ENCODE data around the gene ZNF778. TPM values are rescaled to one million over a fixed set of nuclear protein-coding genes. Genes with fewer than 3 reads are reported as not detected.

Gene ZNF778
- total RNA-seq, 2 donors from 2014 or later: 12.9 to 30.2 TPM

GRCh38 chr16:89192956-89193575 lies 24.4 kb upstream of the ZNF778 start:
- WGBS: 3% methylated on average over 34 of the region's 39 CpGs
- intact Hi-C loops (cut with DNase I): no loop called here

DNA sequence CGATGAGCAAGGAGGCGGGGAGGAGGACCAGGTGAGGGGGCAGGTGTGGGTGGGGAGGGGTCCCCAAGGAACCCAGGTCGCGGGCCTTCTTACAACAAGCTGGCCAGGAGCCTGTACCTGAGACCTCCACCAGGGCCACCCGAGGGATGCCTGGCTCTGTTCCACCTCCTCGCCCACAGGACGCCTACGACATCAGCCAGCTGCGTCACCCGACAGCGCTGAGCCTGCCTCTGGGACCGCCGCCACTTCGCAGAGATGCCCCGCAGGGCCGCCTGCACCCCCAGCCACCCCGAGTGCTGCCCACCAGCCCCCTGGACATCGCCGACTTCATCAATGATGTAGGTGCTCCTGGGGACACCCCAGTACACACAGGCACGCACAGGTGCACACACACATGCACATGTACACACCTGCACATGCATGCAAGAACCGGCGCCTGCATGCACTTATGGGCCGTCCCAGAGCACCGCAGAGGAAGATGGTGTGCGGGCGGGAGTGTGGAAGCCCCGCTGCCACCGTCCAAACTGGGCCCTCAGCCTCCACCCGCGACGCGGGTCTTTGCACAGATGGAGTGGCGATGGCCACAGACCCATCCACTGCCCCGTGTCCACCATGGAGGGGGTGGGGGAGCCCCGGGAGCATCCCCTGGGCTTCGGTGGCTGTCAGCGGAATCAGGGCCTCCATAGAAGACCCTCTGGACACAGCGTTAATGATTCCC lies 23.8 kb upstream of the ZNF778 start:
- WGBS: 71% methylated on average over 33 of the region's 38 CpGs

More at GRCh38 chr16:89192956-89193575, 24.4 kb upstream of the ZNF778 start:
- Histone ChIP-seq H3K36me3 (no peaks in the 10 kb centered on the region), H3K9me3 (no peaks in the 10 kb centered on the region), H3K27me3 (replicated peaks; ENCODE audit: insufficient read depth) (no peaks in the 10 kb centered on the region), H3K4me3 (no peak overlapping the region), H3K27ac (no peak overlapping the region), H3K4me1 (replicated peaks) (no peaks in the 10 kb centered on the region)
- no peak for DNase-seq (ENCODE audit: low spot score)
- TF ChIP-seq, protein P1, sequence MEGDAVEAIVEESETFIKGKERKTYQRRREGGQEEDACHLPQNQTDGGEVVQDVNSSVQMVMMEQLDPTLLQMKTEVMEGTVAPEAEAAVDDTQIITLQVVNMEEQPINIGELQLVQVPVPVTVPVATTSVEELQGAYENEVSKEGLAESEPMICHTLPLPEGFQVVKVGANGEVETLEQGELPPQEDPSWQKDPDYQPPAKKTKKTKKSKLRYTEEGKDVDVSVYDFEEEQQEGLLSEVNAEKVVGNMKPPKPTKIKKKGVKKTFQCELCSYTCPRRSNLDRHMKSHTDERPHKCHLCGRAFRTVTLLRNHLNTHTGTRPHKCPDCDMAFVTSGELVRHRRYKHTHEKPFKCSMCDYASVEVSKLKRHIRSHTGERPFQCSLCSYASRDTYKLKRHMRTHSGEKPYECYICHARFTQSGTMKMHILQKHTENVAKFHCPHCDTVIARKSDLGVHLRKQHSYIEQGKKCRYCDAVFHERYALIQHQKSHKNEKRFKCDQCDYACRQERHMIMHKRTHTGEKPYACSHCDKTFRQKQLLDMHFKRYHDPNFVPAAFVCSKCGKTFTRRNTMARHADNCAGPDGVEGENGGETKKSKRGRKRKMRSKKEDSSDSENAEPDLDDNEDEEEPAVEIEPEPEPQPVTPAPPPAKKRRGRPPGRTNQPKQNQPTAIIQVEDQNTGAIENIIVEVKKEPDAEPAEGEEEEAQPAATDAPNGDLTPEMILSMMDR (IDR thresholded peaks at IDR 0.05): no peak
- TF ChIP-seq POLR2AphosphoS5 (IDR thresholded peaks at IDR 0.05) (no peak), POLR2A (IDR thresholded peaks at IDR 0.05) (no peak)

DNA sequence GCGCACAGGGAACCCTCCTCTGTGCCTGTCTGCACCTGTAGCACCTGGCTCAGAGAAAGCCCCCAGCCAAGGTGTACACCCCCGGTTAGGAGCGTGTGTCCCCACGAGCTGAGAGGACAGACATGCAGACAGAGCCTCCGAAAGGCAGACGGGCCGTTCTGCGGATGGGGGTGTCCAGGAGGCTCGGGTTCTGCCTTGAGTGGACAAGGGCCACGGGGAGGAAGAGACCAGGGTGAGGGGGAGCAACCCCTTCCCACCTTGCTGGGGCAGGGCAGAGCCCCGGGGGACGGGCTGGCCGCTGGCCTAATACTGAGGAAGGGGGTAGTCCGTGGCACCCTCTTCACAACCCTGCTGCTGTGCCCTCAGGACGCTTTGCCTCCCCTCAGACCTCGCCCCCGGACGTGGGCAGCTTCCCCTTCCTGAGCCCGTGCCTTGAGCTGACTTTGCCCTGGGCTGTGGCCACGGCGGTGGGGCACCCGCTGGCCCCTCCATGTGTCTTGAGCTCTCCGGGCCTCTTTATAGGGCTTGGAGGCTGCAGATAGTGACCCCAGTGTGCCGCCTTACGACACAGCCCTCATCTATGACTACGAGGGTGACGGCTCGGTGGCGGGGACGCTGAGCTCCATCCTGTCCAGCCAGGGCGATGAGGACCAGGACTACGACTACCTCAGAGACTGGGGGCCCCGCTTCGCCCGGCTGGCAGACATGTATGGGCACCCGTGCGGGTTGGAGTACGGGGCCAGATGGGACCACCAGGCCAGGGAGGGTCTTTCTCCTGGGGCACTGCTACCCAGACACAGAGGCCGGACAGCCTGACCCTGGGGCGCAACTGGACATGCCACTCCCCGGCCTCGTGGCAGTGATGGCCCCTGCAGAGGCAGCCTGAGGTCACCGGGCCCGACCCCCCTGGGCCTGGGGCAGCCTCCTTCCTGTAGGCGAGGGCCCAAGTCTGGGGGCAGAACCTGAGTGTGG lies 22.9 kb upstream of the ZNF778 start:
- Histone ChIP-seq H3K4me1 (replicated peaks) (no peaks in the 10 kb centered on the region), H3K27ac (no peak overlapping the region), H3K36me3 (no peaks in the 10 kb centered on the region), H3K9me3 (no peaks in the 10 kb centered on the region), H3K27me3 (replicated peaks; ENCODE audit: insufficient read depth) (no peaks in the 10 kb centered on the region), H3K4me3 (no peak overlapping the region)
- TF ChIP-seq POLR2A (IDR thresholded peaks at IDR 0.05) (no peak), POLR2AphosphoS5 (IDR thresholded peaks at IDR 0.05) (no peak)
- TF ChIP-seq, protein P1 (IDR thresholded peaks at IDR 0.05): no peak
- intact Hi-C loops (cut with DNase I): no loop called here
- DNase-seq (ENCODE audit: low spot score): no peak
- WGBS: 83% methylated on average over 40 of the region's 45 CpGs

More for the DNA sequence above, 23.8 kb upstream of the ZNF778 start:
- no peaks in the 10 kb centered on the region for H3K4me1 ChIP-seq (replicated peaks)
- TF ChIP-seq, protein P1 (IDR thresholded peaks at IDR 0.05): no peak
- intact Hi-C loops (cut with DNase I): no loop called here
- no peak overlapping the region for H3K4me3 ChIP-seq
- no peaks in the 10 kb centered on the region for H3K9me3 ChIP-seq
- no peaks in the 10 kb centered on the region for H3K36me3 ChIP-seq
- no peaks in the 10 kb centered on the region for H3K27me3 ChIP-seq (replicated peaks; ENCODE audit: insufficient read depth)
- DNase-seq (ENCODE audit: low spot score): no peak
- H3K27ac ChIP-seq: no peak overlapping the region

GRCh38 chr16:89195521-89196171 lies 21.9 kb upstream of the ZNF778 start:
- no peak overlapping the region for H3K27ac ChIP-seq
- no peak overlapping the region for H3K4me3 ChIP-seq
- H3K4me1 ChIP-seq (replicated peaks): no peaks in the 10 kb centered on the region
- WGBS: 77% methylated on average over 20 of the region's 21 CpGs
- TF ChIP-seq, protein P1 (IDR thresholded peaks at IDR 0.05): no peak
- no peak for TF ChIP-seq POLR2AphosphoS5 (IDR thresholded peaks at IDR 0.05)
- TF ChIP-seq POLR2A (IDR thresholded peaks at IDR 0.05): no peak
- H3K9me3 ChIP-seq: no peaks in the 10 kb centered on the region
- peaks cover 6% of the 10 kb centered on the region for H3K27me3 ChIP-seq (replicated peaks; ENCODE audit: insufficient read depth)
- no peaks in the 10 kb centered on the region for H3K36me3 ChIP-seq
- DNase-seq (ENCODE audit: low spot score): no peak
- intact Hi-C loops (cut with DNase I): no loop called here
